Endometrial microvascular endothelial cells (primary cell): Measurements from ENCODE around the gene RPS6KB2. TPM values are rescaled to one million over a fixed set of nuclear protein-coding genes. Genes with fewer than 3 reads are reported as not detected.

ENCODE experiments used
- in situ Hi-C: cut with HindIII; loops from 2 replicates; pipeline ENCODE4 v1.10.0; 2017; ENCODE audit warnings: low sequenced_read_pairs, low pct_unique_long_range_greater_than_20kb; ENCODE audit errors: inconsistent ontology term
- total RNA-seq: library from RNA; depleted of rRNA; stranded (reverse); fragments of >200 nt; gene quantifications from one replicate; pipeline ENCODE4 v1.2.3, GENCODE V29; 2015; ENCODE audit errors: inconsistent ontology term

The RPS6KB2 gene
- total RNA-seq, 1 donor from 2014 or later, result 65.8 TPM

GRCh38 chr11:67482275-67482826 lies 54.1 kb downstream of the RPS6KB2 start:
- in situ Hi-C loops, result no loop called here

GRCh38 chr11:67482827-67483798 lies 54.8 kb downstream of the RPS6KB2 start, which contains the start of gene AIP:
AIP (plus strand) TSS chr11:67483026; CDS start chr11:67483159, 133 bp downstream.
- in situ Hi-C loops, result no loop called here

- in situ Hi-C loops, result no loop called here
Observed at GRCh38 chr11:67483831-67484665, 55.8 kb downstream of the RPS6KB2 start.

- in situ Hi-C loops, result no loop called here
Observed at GRCh38 chr11:67484847-67485311, 56.6 kb downstream of the RPS6KB2 start.

Other genes with a start within 250 kb of the RPS6KB2 start
- 70.4 TPM for gene GRK2, start 162.0 kb upstream of the RPS6KB2 start, total RNA-seq
- gene ANKRD13D, start 139.2 kb upstream of the RPS6KB2 start, total RNA-seq, result 19.7 TPM
- gene SSH3, start 125.0 kb upstream of the RPS6KB2 start, total RNA-seq, result 10.1 TPM
- gene POLD4, start 74.9 kb upstream of the RPS6KB2 start, total RNA-seq, result 100 TPM
- 2.2 TPM for gene CLCF1, start 54.9 kb upstream of the RPS6KB2 start, total RNA-seq
- 9.5 TPM for gene RAD9A, start 36.5 kb upstream of the RPS6KB2 start, total RNA-seq
- gene PPP1CA, start 26.6 kb upstream of the RPS6KB2 start, total RNA-seq, result 302 TPM
- gene TBC1D10C, start 24.4 kb upstream of the RPS6KB2 start, total RNA-seq, result not detected
- gene CARNS1, start 12.8 kb upstream of the RPS6KB2 start, total RNA-seq, result not detected
- not detected for gene PTPRCAP, start 9.2 kb downstream of the RPS6KB2 start, total RNA-seq
- gene CORO1B, start 15.0 kb downstream of the RPS6KB2 start, total RNA-seq, result 130 TPM
- gene GPR152, start 24.2 kb downstream of the RPS6KB2 start, total RNA-seq, result not detected
- gene CABP4, start 26.9 kb downstream of the RPS6KB2 start, total RNA-seq, result 2.0 TPM
- 39.0 TPM for gene TMEM134, start 40.8 kb downstream of the RPS6KB2 start, total RNA-seq
- 31.4 TPM for gene AIP, start 54.5 kb downstream of the RPS6KB2 start, total RNA-seq
- gene PITPNM1, start 76.9 kb downstream of the RPS6KB2 start, total RNA-seq, result 12.5 TPM
- gene CDK2AP2, start 79.7 kb downstream of the RPS6KB2 start, total RNA-seq, result 53.1 TPM
- not detected for gene CABP2, start 95.0 kb downstream of the RPS6KB2 start, total RNA-seq
- gene GSTP1, start 155.3 kb downstream of the RPS6KB2 start, total RNA-seq, result 1,295 TPM
- 254 TPM for gene NDUFV1, start 178.4 kb downstream of the RPS6KB2 start, total RNA-seq
- 12.9 TPM for gene NUDT8, start 201.4 kb downstream of the RPS6KB2 start, total RNA-seq
- gene TBX10, start 211.3 kb downstream of the RPS6KB2 start, total RNA-seq, result not detected
- gene ACY3, start 222.2 kb downstream of the RPS6KB2 start, total RNA-seq, result not detected
- not detected for gene ALDH3B2, start 246.1 kb downstream of the RPS6KB2 start, total RNA-seq